CD1c-positive myeloid dendritic cell (primary cell): ENCODE data around the gene FEM1B.

Experiments used
- DNase-seq: peaks from one replicate; pipeline ENCODE4 v3.0.0-alpha.2; 2016; ENCODE audit errors: extremely low spot score

Gene FEM1B

GRCh38 chr15:68285259-68285980 is 7.9 kb downstream of the FEM1B start:
- DNase-seq: no peak

GRCh38 chr15:68286256-68286655 is 8.7 kb downstream of the FEM1B start:
- DNase-seq: no peak

GRCh38 chr15:68289057-68289456 is 11.5 kb downstream of the FEM1B start:
- DNase-seq: no peak

GRCh38 chr15:68289621-68290352 is 12.2 kb downstream of the FEM1B start:
- no peak for DNase-seq

GRCh38 chr15:68290715-68291114 is 13.2 kb downstream of the FEM1B start:
- DNase-seq: no peak

GRCh38 chr15:68292157-68292781 is 14.7 kb downstream of the FEM1B start:
- no peak for DNase-seq

GRCh38 chr15:68292967-68293366 is 15.4 kb downstream of the FEM1B start:
- no peak for DNase-seq

- DNase-seq: no peak
These were observed 17.7 kb downstream of the FEM1B start for GRCh38 chr15:68295014-68295805.

- no peak for DNase-seq
These were observed 20.8 kb downstream of the FEM1B start for GRCh38 chr15:68298336-68298735.

GRCh38 chr15:68298882-68299381 is 21.4 kb downstream of the FEM1B start:
- DNase-seq: peak; percentile 58

GRCh38 chr15:68299436-68299835 is 21.9 kb downstream of the FEM1B start:
- no peak for DNase-seq

- DNase-seq: no peak
These were observed 22.8 kb downstream of the FEM1B start for GRCh38 chr15:68300115-68300940.

- DNase-seq: peak; percentile 42
These were observed 23.8 kb downstream of the FEM1B start for GRCh38 chr15:68301301-68301700.

- DNase-seq: no peak
These were observed 25.2 kb downstream of the FEM1B start for GRCh38 chr15:68302729-68303128.

GRCh38 chr15:68303134-68303533 is 25.6 kb downstream of the FEM1B start:
- DNase-seq: no peak

- no peak for DNase-seq
These were observed 26.3 kb downstream of the FEM1B start for GRCh38 chr15:68303560-68304436.

- DNase-seq: no peak
These were observed 27.2 kb downstream of the FEM1B start for GRCh38 chr15:68304589-68305337.

- DNase-seq: no peak
These were observed 27.9 kb downstream of the FEM1B start for GRCh38 chr15:68305420-68305871.
